NCI-H187 (cell line): ENCODE data around the gene PLA2G4A.

Source experiments
- DNase-seq, 2 experiments: peaks; one replicate each; lab custom pipeline; 2025; lab: John Stamatoyannopoulos, UW

The PLA2G4A gene

GRCh38 chr1:186828611-186829454, at the start of gene PLA2G4A:
Gene PLA2G4A, plus strand, starts transcription at chr1:186828949. Its CDS starts 25,406 bp downstream, at chr1:186854355.
- no peak for DNase-seq

- no peak for DNase-seq
These were observed 48.7 kb upstream of the PLA2G4A start for GRCh38 chr1:186780076-186780475.

DNA sequence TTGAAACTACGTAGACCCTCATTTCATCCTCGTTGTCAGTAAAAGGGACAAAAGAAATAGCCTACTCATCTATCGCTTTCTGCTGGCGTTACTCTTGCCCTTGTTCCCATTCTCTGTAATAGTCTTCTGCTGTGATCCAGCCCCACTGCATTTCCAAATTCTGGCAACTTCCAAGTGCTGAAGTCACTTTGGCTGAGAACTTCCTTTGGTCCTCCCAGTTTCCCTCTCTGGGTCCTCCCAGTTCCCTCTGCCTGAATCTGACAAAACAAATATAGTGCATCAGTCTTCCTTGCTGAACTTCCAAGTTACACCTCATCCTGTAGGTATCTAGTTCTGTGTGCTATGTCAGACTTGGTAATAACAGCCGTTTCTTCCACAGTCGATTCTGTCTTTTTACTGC, 47.0 kb upstream of the PLA2G4A start:
- DNase-seq = no peak

DNA sequence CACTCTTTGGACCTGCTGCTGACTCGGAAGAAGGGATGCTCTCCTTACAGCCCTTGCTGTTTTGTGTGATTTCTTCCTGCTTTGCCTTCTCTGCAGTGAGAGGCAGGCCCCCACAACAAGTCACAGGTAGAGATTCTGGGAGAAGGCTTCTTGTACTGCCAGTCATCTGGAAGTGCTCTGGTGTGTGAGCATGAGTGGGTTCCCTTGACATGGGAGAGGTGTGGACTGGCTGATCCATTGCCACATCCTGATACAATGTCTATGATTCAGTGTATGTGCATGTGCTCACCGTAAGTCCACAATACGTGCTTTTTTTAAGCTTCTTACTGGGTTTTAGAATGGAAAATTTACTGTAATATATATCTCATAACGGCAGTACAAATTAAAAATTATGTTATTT, 46.0 kb upstream of the PLA2G4A start:
- DNase-seq = no peak

- DNase-seq = no peak
These were observed 45.6 kb upstream of the PLA2G4A start for GRCh38 chr1:186783193-186783592.

DNA sequence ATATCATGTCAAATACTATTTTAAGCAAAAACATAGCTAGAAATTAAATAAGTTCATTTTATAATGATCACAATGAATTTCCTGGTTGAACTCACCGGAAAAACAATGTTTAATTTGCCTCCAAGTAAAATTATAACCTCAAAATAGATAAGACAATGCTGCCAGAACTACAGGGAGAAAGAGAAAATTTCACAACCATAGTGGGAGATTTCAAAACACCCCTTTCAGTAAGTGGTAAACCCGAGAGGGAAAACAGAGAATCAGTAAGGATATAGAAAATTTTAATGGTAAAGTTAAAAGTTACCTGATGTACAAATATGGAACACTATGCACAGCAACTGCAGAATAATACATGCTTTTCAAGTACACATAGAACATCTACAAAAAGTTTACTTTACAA, 43.2 kb upstream of the PLA2G4A start:
- no peak for DNase-seq

DNA sequence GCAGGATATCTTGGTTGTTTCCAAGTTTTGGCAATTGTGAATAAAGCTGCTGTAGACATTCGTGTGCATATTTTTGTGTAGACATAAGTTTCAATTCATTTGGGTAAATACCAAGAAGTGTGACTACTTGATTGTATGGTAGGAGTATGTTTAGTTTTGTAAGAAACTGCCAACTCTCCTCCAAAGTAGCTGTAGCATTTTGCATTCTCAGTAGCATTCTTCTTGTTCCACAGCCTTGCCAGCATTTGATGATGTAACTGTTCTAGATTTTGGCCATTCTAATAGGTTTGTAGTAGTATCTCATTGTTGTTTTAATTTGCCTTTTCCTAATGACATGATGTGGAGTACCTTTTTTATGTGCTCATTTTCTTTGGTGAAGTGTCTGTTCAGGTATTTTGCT, 38.6 kb upstream of the PLA2G4A start:
- no peak for DNase-seq

DNA sequence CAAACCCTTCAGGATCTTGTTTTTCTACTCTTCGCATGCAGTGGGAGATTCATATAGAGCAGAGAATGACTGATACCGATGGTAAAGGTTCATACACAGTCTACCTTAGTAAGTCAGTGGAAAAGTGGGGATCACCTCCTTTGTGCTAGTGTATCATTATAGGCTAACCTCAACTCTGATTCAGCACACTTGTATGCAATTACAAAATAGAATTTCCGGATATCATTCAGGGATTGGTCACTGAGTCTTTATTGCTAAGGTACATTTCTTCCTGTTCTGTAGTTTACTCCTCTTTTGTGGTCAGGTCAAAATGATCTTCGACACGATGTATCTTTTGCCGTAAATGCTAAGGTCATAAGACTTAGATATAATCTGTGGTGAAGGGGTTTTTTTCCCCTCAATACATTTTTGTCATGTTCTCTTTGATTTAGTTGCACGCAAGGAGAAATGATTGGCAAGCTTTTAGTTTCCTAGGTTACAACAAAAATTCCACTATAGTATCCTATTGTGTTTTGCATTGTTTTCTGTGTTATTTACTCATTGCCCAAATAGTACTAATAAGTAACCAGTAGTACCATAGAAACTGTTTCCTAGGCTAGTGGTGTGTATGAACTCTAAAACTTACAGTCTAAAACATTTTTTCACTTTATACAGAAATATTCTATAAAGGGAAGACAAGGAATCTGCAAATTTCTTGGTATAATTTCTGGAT, 35.7 kb upstream of the PLA2G4A start:
- DNase-seq = no peak

DNA sequence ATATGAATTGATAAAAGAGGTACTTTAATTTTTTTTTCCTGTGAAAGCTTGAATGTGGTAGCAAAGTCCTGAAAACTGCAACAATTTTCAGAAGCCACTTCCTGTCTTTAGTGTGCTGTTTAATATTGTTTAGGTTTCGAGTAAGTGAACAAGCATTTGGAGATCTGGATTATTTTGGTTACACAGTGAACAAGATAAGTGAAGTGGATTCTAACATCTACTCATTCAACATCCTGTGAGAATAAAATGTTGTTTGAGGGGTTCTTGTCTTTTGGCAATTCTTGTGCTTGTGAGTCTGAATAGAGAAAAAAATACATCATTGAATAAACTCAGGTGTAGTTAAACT, 35.2 kb upstream of the PLA2G4A start:
- no peak for DNase-seq

GRCh38 chr1:186798960-186799688, 29.6 kb upstream of the PLA2G4A start:
- no peak for DNase-seq

DNA sequence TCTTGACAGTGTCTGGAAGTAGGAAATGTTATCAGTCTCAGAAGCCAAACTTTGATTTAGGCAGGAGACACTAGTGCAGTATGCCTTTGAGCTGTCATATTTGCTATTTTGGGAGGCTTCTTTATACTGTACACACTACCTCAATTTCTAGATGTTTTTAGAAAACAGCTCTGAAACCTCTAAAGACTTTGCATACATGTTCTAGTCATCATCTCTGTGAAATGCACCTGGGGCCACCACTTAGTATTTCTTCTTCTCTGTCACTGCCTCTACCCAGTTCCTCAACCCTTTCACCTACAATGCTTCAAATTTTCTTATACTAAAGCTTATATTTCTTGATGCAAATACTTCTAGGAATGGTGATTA, 29.1 kb upstream of the PLA2G4A start:
- DNase-seq = no peak

DNA sequence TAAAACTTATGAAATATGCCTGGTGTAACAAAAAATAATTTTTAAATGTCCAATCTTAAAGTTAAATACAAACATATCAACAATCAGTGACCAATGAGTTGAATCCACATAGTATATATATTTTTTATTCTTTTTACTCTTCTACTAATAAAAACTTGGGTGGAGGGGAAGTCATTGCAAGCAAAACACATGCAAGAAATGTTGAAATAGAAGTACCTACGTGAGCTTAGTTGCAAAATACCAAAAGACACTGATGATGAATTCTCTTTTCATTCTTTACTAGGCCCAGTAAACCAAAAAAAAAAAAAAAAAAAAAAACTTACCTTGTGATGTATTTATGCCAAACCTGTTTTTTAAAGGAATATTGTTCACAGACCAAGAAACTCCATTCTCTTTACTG, 26.4 kb upstream of the PLA2G4A start:
- DNase-seq = no peak

DNA sequence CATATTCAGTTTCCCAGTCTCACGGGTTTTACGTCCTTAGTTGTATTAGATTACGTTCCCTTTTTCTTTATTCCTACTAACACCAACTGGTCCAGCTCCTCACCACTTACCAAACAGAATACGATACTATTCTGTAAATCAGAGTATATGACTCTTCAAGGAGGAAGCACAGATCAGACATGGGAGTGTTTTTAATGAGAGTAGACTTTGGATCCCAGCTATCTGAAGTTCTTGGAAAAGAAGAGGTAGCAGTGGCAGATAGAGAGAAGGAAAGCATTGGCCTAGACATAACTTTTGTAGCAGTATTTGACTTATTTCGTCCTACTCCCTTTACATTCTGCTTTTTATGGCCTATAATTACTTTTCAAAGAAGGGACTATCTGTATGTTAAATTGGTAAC, 24.1 kb upstream of the PLA2G4A start:
- no peak for DNase-seq

GRCh38 chr1:186806477-186806876, 22.3 kb upstream of the PLA2G4A start:
- DNase-seq = no peak

- no peak for DNase-seq
These were observed 21.6 kb upstream of the PLA2G4A start for GRCh38 chr1:186807163-186807562.

- no peak for DNase-seq
These were observed 16.9 kb upstream of the PLA2G4A start for GRCh38 chr1:186811892-186812291.

GRCh38 chr1:186812570-186812969, 16.2 kb upstream of the PLA2G4A start:
- DNase-seq = no peak

DNA sequence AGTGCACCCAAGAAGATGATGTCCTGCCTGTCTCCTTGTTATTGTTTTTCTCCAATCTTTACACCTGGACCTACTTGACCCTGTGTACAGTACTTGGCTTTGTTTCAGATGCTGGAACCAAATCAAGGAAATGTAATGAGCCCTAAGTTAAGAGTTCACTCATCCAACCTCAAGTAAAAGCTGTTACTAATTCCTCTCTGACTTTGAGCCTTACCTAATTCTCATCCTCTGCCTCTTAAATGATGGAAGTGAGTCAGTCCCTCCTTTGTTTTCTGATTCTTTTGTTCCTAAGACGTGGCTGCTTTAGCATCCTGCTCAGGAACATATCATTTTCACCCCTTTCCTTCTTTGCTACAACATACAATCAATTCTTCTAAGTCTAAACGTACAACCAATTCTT, 15.3 kb upstream of the PLA2G4A start:
- DNase-seq = no peak

DNA sequence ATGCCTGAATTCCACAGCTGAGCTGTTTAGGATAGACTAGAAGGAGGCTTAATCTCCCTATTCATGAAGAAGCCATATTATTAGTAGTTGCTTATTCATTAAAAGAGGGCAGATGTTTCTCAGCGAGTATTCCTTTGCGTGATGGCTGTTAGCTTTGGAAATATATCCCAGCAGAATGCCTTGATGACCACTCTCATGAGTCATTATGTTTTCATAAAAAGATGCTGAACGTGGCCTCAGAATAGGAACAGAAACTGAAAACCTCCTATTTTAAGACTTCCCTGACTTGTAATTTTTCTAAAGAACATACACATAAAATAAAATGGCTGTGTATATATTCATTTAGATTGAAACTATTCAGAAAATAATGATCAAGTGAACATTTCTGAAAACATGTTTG, 9.6 kb upstream of the PLA2G4A start:
- no peak for DNase-seq

DNA sequence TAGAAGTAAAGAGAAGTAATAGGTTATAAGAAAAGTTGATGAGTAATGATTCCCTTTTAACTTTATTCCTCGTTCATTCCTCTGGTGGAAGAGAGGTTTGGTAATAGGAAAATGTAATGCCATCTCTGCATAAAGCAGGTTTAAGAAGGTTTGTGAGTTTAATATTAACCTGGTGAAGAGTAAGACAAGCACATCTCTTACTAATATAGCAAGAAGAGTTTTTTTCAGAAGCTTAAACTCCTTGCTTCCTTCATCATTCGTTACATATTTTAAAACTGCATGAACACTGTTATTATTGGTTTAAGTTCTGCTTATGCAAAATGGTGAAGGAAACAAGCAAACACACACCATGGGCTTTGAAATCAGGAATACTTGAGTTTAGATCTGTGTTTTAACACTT, 9.2 kb upstream of the PLA2G4A start:
- DNase-seq = no peak

- no peak for DNase-seq
These were observed 1.2 kb downstream of the PLA2G4A start for GRCh38 chr1:186829686-186830587.

- DNase-seq = no peak
These were observed 2.4 kb downstream of the PLA2G4A start for GRCh38 chr1:186831168-186831567.
